ENCODE measurements around the gene XPR1. TPM values are rescaled to one million over a fixed set of nuclear protein-coding genes. Genes with fewer than 3 reads are reported as not detected.

Gene XPR1
- total RNA-seq, 4 donors from 2014 or later = 6.8 to 23.1 (median 17.2) TPM

DNA sequence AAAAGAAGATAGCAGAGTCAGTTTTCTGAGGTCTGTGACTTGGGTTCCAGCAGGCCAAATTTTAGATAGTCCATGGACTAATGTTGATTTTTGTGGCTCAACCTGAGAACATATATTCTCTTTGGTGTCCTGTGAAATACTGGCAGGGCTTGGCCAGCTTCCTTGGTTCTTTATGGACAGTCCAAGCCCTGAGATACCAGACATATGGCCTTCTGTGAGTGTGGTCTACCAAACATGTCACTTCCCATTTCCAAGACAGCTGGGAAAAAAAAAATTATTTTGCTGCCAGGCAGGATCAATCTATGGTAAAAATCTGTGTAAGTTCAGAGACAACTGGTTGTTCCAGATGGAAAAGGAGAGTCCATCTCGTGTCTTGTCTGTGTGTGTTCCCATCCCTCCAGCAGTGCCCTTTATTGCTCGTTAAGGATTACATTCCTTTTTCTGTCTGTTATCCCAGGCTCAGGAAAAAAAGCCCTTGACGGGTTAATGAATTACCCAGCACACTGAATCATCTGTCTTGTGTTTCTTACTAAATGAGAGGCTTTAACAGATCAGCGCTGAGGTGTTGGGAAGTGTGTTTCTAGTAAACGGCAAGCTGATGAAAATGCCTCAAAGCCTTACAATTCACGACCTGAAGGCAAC lies 33.4 kb upstream of the XPR1 start:
- WGBS, 2 donors = 20 to 25% methylated on average over 6 of the region's 6 CpGs
- no peak for TF ChIP-seq POLR2A (IDR thresholded peaks at IDR 0.05)
- TF ChIP-seq, protein P1, sequence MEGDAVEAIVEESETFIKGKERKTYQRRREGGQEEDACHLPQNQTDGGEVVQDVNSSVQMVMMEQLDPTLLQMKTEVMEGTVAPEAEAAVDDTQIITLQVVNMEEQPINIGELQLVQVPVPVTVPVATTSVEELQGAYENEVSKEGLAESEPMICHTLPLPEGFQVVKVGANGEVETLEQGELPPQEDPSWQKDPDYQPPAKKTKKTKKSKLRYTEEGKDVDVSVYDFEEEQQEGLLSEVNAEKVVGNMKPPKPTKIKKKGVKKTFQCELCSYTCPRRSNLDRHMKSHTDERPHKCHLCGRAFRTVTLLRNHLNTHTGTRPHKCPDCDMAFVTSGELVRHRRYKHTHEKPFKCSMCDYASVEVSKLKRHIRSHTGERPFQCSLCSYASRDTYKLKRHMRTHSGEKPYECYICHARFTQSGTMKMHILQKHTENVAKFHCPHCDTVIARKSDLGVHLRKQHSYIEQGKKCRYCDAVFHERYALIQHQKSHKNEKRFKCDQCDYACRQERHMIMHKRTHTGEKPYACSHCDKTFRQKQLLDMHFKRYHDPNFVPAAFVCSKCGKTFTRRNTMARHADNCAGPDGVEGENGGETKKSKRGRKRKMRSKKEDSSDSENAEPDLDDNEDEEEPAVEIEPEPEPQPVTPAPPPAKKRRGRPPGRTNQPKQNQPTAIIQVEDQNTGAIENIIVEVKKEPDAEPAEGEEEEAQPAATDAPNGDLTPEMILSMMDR (IDR thresholded peaks at IDR 0.05) = no peak
- Histone ChIP-seq H3K27ac (no peak overlapping the region), H3K4me1 (peaks cover 0 to 27% (median 8%) of the 10 kb centered on the region in 3 donors), H3K9me3 (no peaks in the 10 kb centered on the region), H3K27me3 (peaks cover 0 to 5% (median 0%) of the 10 kb centered on the region in 4 donors), H3K36me3 (no peaks in the 10 kb centered on the region), H3K4me3 (no peak overlapping the region)
- intact Hi-C loops (cut with DNase I) = no loop called here
- DNase-seq = no peak

DNA sequence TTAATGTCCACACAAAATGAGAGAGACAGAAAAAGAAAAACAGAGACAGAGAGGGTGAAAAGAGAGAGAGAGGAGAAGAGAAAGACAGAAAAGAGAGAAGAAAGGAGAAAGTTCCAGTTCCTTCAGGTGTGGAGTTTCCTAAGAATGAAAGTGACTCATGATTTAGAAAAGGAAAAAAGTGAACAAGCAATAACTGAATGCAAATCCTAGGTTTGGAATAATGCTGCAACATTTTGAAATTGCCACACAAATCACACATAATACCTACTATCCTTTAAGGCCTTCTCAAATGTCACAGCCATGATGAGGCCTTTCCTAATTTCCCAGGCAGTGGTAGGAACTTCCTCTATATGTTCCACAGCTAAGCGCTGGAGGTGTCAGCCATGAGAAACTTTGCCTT lies 31.5 kb upstream of the XPR1 start:
- 100% methylated on average over 1 of the region's 1 CpG for WGBS, 2 donors

DNA sequence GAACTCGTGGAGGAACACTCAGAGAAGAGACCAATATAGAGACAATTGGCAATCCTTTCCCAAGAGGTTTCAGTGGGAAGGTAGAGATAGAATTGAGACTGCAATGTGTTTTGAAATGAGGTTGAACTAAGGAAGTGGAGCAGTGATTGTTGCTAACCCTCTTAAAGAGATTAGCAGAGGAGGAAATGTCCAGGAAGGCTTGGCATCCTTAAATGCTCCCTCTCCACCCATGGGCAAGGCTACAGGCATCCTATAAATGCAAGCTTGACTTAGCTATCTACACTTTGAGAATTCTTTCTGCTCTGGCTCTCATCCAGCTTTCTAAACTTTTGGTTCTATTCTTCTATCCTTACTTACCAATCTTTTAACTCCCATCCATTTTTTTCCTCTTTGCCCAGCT lies 30.3 kb upstream of the XPR1 start:
- no peaks in the 10 kb centered on the region for H3K36me3 ChIP-seq
- TF ChIP-seq, protein P1 (IDR thresholded peaks at IDR 0.05) = no peak
- no peak for TF ChIP-seq POLR2A (IDR thresholded peaks at IDR 0.05)
- DNase-seq = no peak
- H3K27ac ChIP-seq = no peak overlapping the region
- H3K4me1 ChIP-seq = peaks cover 0 to 14% (median 5%) of the 10 kb centered on the region in 3 donors
- 83 to 84% methylated on average over 1 of the region's 1 CpG for WGBS, 2 donors
- H3K4me3 ChIP-seq = no peak overlapping the region
- no peaks in the 10 kb centered on the region for H3K27me3 ChIP-seq
- H3K9me3 ChIP-seq = no peaks in the 10 kb centered on the region
- intact Hi-C loops (cut with DNase I) = no loop called here

More for the DNA sequence above, 31.5 kb upstream of the XPR1 start:
- no peak for TF ChIP-seq POLR2A (IDR thresholded peaks at IDR 0.05)
- TF ChIP-seq, protein P1 (IDR thresholded peaks at IDR 0.05) = no peak
- H3K4me1 ChIP-seq = peaks cover 0 to 17% (median 6%) of the 10 kb centered on the region in 3 donors
- H3K4me3 ChIP-seq = no peak overlapping the region
- H3K27me3 ChIP-seq = no peaks in the 10 kb centered on the region
- H3K9me3 ChIP-seq = no peaks in the 10 kb centered on the region
- intact Hi-C loops (cut with DNase I) = no loop called here
- no peak for DNase-seq
- H3K36me3 ChIP-seq = no peaks in the 10 kb centered on the region
- H3K27ac ChIP-seq = no peak overlapping the region

DNA sequence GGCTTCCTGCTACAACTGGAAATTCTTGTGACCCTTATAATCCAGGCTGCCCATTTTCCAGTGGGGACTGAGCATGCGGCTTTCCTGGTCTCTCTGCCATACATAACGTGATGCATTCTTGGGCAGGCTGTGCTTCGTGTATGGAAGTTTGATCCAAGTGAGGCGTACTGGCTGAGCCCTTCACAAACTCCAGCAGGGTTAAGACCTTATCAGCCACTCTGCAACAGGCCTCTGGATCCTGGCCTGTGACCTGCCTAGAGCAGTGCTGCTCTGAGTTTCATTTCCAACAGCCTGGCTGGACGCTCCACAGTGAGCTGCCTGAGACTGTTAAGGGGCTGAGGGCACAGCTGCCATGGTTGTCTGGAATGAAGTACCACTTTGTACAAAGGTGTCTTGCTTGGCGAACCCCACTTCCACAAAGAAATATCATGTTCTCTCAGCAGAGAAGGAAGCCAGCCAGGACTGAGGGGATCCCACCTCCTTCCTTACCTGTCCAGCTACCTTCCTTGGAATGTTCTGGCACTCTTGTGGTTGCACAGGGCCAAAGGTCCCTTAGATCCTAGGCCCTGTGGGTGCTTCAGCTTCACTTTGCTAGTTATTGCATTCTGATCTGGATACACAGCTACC lies 28.5 kb upstream of the XPR1 start:
- no peaks in the 10 kb centered on the region for H3K9me3 ChIP-seq
- no peaks in the 10 kb centered on the region for H3K27me3 ChIP-seq
- no peak overlapping the region for H3K27ac ChIP-seq
- peaks cover 0 to 12% (median 3%) of the 10 kb centered on the region in 3 donors for H3K4me1 ChIP-seq
- TF ChIP-seq POLR2A (IDR thresholded peaks at IDR 0.05) = no peak
- TF ChIP-seq, protein P1 (IDR thresholded peaks at IDR 0.05) = no peak
- no peak overlapping the region for H3K4me3 ChIP-seq
- no peak for DNase-seq
- WGBS, 2 donors = 88 to 94% methylated on average over 2 to 6 of the region's 6 CpGs
- intact Hi-C loops (cut with DNase I) = no loop called here
- H3K36me3 ChIP-seq = no peaks in the 10 kb centered on the region

DNA sequence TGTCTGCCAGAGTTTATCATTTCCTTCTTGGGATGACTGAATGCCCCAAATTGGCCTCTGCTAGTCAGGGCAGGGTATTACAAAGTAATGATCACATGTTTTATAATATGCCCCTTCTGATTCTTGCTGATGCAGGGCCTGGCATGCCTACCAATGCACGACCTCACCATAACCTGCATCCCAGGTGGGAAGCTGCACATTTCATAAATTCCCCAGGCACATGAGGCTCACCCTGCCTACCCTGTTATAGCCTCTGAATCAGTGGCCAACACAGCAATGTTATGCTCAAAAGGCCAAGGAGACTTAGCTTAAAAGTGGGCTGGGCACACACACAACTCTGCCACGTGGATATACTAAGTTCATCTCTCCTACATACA lies 28.0 kb upstream of the XPR1 start:
- H3K27ac ChIP-seq = no peak overlapping the region
- 54 to 58% methylated on average over 2 of the region's 2 CpGs for WGBS, 2 donors
- TF ChIP-seq POLR2A (IDR thresholded peaks at IDR 0.05) = no peak
- TF ChIP-seq, protein P1 (IDR thresholded peaks at IDR 0.05) = no peak

More for the DNA sequence above, 28.0 kb upstream of the XPR1 start:
- H3K9me3 ChIP-seq = no peaks in the 10 kb centered on the region
- no peaks in the 10 kb centered on the region for H3K27me3 ChIP-seq
- intact Hi-C loops (cut with DNase I) = no loop called here
- no peaks in the 10 kb centered on the region for H3K36me3 ChIP-seq
- H3K4me3 ChIP-seq = no peak overlapping the region
- DNase-seq = no peak
- H3K4me1 ChIP-seq = peaks cover 0 to 7% (median 0%) of the 10 kb centered on the region in 3 donors
